Measurements from ENCODE around the gene LCTL.

GRCh38 chr15:66587749-66588148, 22.0 kb upstream of the LCTL start:
- no peak for TF ChIP-seq CTCF (IDR thresholded peaks at IDR 0.05)
- TF ChIP-seq POLR2A (IDR thresholded peaks at IDR 0.05): no peak

All from lower leg skin (tissue), 3 donors.